ENCODE measurements around the gene ABHD12. TPM values are rescaled to one million over a fixed set of nuclear protein-coding genes. Genes with fewer than 3 reads are reported as not detected.

ABHD12 gene
- total RNA-seq, 3 donors from 2014 or later (not counting 1 experiment from before 2014, with no cell fraction given), result 28.5 to 34.6 (median 34.5) TPM

GRCh38 chr20:25317351-25318075 is 73.1 kb downstream of the ABHD12 start:
- Mint-ChIP-seq H3K27me3 (ENCODE audit: low read depth in 2 of 2) (no peaks in the 10 kb centered on the region), H3K36me3 (no peaks in the 10 kb centered on the region), H3K4me1 (peaks cover 21 to 37% of the 10 kb centered on the region in 2 donors), H3K27ac (peak overlapping the region in 1 of 2 donors; percentile 63), H3K9me3 (no peaks in the 10 kb centered on the region), H3K4me3 (no peak overlapping the region)
- H3K9me3 ChIP-seq (ENCODE audit: control insufficient read depth, insufficient read depth, low read length), result no peaks in the 10 kb centered on the region
- H3K27me3 ChIP-seq (ENCODE audit: control insufficient read depth, insufficient read depth, low read length), result no peaks in the 10 kb centered on the region
- no peak for ATAC-seq
- WGBS (ENCODE audit: insufficient coverage), result 91% methylated on average over 17 of the region's 17 CpGs
- TF ChIP-seq, protein P1, sequence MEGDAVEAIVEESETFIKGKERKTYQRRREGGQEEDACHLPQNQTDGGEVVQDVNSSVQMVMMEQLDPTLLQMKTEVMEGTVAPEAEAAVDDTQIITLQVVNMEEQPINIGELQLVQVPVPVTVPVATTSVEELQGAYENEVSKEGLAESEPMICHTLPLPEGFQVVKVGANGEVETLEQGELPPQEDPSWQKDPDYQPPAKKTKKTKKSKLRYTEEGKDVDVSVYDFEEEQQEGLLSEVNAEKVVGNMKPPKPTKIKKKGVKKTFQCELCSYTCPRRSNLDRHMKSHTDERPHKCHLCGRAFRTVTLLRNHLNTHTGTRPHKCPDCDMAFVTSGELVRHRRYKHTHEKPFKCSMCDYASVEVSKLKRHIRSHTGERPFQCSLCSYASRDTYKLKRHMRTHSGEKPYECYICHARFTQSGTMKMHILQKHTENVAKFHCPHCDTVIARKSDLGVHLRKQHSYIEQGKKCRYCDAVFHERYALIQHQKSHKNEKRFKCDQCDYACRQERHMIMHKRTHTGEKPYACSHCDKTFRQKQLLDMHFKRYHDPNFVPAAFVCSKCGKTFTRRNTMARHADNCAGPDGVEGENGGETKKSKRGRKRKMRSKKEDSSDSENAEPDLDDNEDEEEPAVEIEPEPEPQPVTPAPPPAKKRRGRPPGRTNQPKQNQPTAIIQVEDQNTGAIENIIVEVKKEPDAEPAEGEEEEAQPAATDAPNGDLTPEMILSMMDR (IDR thresholded peaks at IDR 0.05), result no peak
- H3K4me1 ChIP-seq (ENCODE audit: control insufficient read depth, insufficient read depth, low read length), result peaks cover 65% of the 10 kb centered on the region
- no peak overlapping the region for H3K27ac ChIP-seq (ENCODE audit: low read length)
- H3K36me3 ChIP-seq (ENCODE audit: control insufficient read depth, insufficient read depth, low read length), result no peaks in the 10 kb centered on the region
- intact Hi-C loops (cut with micrococcal nuclease), result no loop called here
- H3K4me3 ChIP-seq (ENCODE audit: low read length), result no peak overlapping the region
- peak in 1 of 2 donors; percentile 8 for DNase-seq

GRCh38 chr20:25316506-25317190 is 74.0 kb downstream of the ABHD12 start:
- no peaks in the 10 kb centered on the region for H3K9me3 ChIP-seq (ENCODE audit: control insufficient read depth, insufficient read depth, low read length)
- Mint-ChIP-seq H3K4me3 (no peak overlapping the region), H3K9me3 (no peaks in the 10 kb centered on the region), H3K27me3 (ENCODE audit: low read depth in 2 of 2) (no peaks in the 10 kb centered on the region), H3K27ac (no peak overlapping the region), H3K36me3 (no peaks in the 10 kb centered on the region), H3K4me1 (peaks cover 16 to 34% of the 10 kb centered on the region in 2 donors)
- WGBS (ENCODE audit: insufficient coverage), result over 99% methylated on average over 11 of the region's 11 CpGs
- H3K27me3 ChIP-seq (ENCODE audit: control insufficient read depth, insufficient read depth, low read length), result no peaks in the 10 kb centered on the region
- ATAC-seq (no peak), DNase-seq (no peak)
- no peaks in the 10 kb centered on the region for H3K36me3 ChIP-seq (ENCODE audit: control insufficient read depth, insufficient read depth, low read length)
- peaks cover 58% of the 10 kb centered on the region for H3K4me1 ChIP-seq (ENCODE audit: control insufficient read depth, insufficient read depth, low read length)
- TF ChIP-seq, protein P1 (IDR thresholded peaks at IDR 0.05), result no peak
- intact Hi-C loops (cut with micrococcal nuclease), result no loop called here
- no peak overlapping the region for H3K27ac ChIP-seq (ENCODE audit: low read length)
- no peak overlapping the region for H3K4me3 ChIP-seq (ENCODE audit: low read length)

- H3K4me3 Mint-ChIP-seq, result no peak overlapping the region
- intact Hi-C loops (cut with micrococcal nuclease), result no loop called here
- peak overlapping the region in 1 of 2 donors; percentile 29 for H3K27ac Mint-ChIP-seq
These were observed 75.0 kb downstream of the ABHD12 start for GRCh38 chr20:25315418-25316210.

More at GRCh38 chr20:25315418-25316210, 75.0 kb downstream of the ABHD12 start:
- H3K27me3 ChIP-seq (ENCODE audit: control insufficient read depth, insufficient read depth, low read length), result no peaks in the 10 kb centered on the region
- H3K27ac ChIP-seq (ENCODE audit: low read length), result no peak overlapping the region
- H3K4me1 Mint-ChIP-seq, result peaks cover 9 to 32% of the 10 kb centered on the region in 2 donors
- no peaks in the 10 kb centered on the region for H3K9me3 ChIP-seq (ENCODE audit: control insufficient read depth, insufficient read depth, low read length)
- TF ChIP-seq, protein P1 (IDR thresholded peaks at IDR 0.05), result no peak
- WGBS (ENCODE audit: insufficient coverage), result 93% methylated on average over 8 of the region's 8 CpGs
- no peaks in the 10 kb centered on the region for H3K9me3 Mint-ChIP-seq
- H3K4me3 ChIP-seq (ENCODE audit: low read length), result no peak overlapping the region
- DNase-seq (no peak), ATAC-seq (no peak)
- no peaks in the 10 kb centered on the region for H3K36me3 Mint-ChIP-seq
- peaks cover 57% of the 10 kb centered on the region for H3K4me1 ChIP-seq (ENCODE audit: control insufficient read depth, insufficient read depth, low read length)
- H3K36me3 ChIP-seq (ENCODE audit: control insufficient read depth, insufficient read depth, low read length), result no peaks in the 10 kb centered on the region
- no peaks in the 10 kb centered on the region for H3K27me3 Mint-ChIP-seq (ENCODE audit: low read depth in 2 of 2)

Measured in natural killer cell (primary cell).